AG04449 (cell line): Measurements from ENCODE around the gene ABLIM2.

Experiments
- CTCF ChIA-PET: fragments of 350-600 bp; formaldehyde crosslinking; extraction: SDS; loops from one replicate; lab custom pipeline; 2021; ENCODE audit warnings: antibody characterized with exemption; lab: Yijun Ruan, JAX
- POLR2A ChIA-PET: fragments of 400-600, 350-600 bp; formaldehyde crosslinking; extraction: SDS; loops from one replicate; lab custom pipeline; 2020; ENCODE audit warnings: antibody characterized with exemption, inconsistent platforms; lab: Yijun Ruan, JAX
- DNase-seq: peaks from one replicate; pipeline ENCODE4 v3.0.0-alpha.2; 2010; ENCODE audit warnings: low read depth, low spot score
- H3K4me3 ChIP-seq: 2 replicates; pipeline ENCODE4 v1.5.1; 2011; ENCODE audit warnings: low read depth, mild to moderate bottlenecking, control low read depth, low read length
- CTCF ChIP-seq: IDR thresholded peaks from one replicate; pipeline ENCODE4 v1.5.1; 2011; ENCODE audit warnings: mild to moderate bottlenecking, moderate library complexity, low read length, control low read depth, inconsistent platforms; ENCODE audit not compliant: insufficient read depth; ENCODE audit errors: missing control alignments

Gene ABLIM2

GRCh38 chr4:8158710-8159536 is at the start of gene ABLIM2:
Gene ABLIM2 (minus strand): TSS chr4:8158813. CDS start chr4:8158689, 124 bp downstream.
- no peak for TF ChIP-seq CTCF
- DNase-seq: peak; percentile 75
- peak within 1 kb of the TSS; percentile 94 for H3K4me3 ChIP-seq
- ChIA-PET CTCF (interaction anchor here (2.0 kb wide), 1 partner anchor 18 kb away, joined by 5 read pairs; no protein-coding TSS in a partner anchor), POLR2A (no interaction called here)

- ChIA-PET POLR2A (no interaction called here), CTCF (no interaction called here)
- TF ChIP-seq CTCF: no peak
- DNase-seq: no peak
- H3K4me3 ChIP-seq: no peak overlapping the region
These were observed 48.7 kb upstream of the ABLIM2 start for GRCh38 chr4:8207314-8207713.

- TF ChIP-seq CTCF: no peak
- no peak for DNase-seq
- POLR2A ChIA-PET: no interaction called here
- no peak overlapping the region for H3K4me3 ChIP-seq
- CTCF ChIA-PET: interaction anchor here (1.1 to 1.2 kb wide), 2 partner anchors 30 to 197 kb away, joined by 3 to 5 read pairs; no protein-coding TSS in a partner anchor
These were observed 47.4 kb upstream of the ABLIM2 start for GRCh38 chr4:8205749-8206611.

- no peak for DNase-seq
- H3K4me3 ChIP-seq: no peak overlapping the region
- no peak for TF ChIP-seq CTCF
- ChIA-PET POLR2A (no interaction called here), CTCF (no interaction called here)
These were observed 46.7 kb upstream of the ABLIM2 start for GRCh38 chr4:8205241-8205707.

- TF ChIP-seq CTCF: no peak
- DNase-seq: no peak
- ChIA-PET CTCF (no interaction called here), POLR2A (no interaction called here)
- no peak overlapping the region for H3K4me3 ChIP-seq
These were observed 46.1 kb upstream of the ABLIM2 start for GRCh38 chr4:8204576-8205227.
